Superior temporal gyrus (tissue), 1 donor: Measurements from ENCODE around the gene LTO1.
"Not testable (repeated sequence)": the region's sequence is repeated elsewhere in the genome, so short reads cannot be mapped to it uniquely, and the experiment has no call there.

Source experiments
- DNase-seq: peaks from one replicate; pipeline ENCODE4 v3.0.0-alpha.2; 2016; ENCODE audit errors: extremely low spot score

LTO1 gene

DNA sequence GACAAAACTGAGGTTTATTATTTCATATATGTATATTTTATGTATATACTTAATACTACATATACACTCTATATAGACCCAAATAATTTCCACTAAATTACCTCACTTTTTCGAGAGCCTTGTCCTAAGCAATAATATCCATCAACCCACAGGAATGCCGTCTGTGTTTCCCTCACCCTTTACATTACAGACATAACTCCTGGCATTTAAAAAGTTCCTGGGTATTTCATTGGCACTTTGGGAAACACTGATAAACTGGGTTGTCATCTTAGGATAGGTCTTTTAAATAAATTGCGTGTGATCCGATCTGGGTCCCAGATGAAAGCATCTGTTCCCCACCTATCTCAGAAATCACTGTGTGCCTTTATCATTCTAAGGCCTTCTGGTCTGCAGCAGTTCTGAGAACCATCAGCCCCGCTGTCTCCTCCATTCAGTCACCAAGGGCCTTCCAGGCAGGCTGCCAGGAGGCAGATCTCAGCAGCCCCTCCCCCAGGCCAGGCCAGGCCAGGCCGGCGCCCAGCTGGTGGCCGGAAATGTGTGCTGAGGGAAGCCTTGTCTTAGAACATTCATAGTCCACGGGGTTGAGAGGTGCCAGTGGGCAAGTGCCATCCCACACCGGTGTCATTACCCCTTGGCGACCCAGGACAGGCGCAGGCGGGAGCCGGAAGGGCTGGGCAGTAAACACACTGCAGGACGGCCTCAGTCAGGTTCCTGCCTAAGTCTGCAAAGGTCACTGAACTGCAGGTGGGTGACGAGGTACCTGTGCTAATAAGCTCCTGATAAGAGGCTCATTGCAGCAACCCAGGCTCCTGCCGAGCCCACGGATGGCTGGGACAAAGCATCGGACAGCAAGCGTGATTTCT is 25.4 kb upstream of the LTO1 start:
- DNase-seq = peak; percentile 38

DNA sequence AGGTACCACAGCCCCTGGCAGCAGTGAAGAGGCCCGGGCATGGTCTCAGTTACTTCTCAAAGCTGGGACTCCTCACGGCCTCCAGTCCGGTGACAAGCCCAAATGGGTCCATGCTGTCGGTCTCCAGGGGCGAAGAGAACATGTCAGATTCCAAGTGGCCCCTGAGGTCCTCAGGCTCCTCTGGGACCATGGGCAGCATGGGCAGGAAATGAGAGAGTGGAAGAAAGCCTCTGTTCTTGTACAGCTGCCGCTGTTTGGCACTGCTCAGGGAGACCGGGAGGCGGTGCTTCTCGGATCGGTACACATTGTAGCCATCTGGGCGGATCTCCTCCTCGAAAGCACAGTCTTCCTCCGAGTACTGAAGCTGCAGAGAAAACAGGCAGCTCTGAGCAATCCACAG is 24.1 kb upstream of the LTO1 start:
- DNase-seq = no peak

DNA sequence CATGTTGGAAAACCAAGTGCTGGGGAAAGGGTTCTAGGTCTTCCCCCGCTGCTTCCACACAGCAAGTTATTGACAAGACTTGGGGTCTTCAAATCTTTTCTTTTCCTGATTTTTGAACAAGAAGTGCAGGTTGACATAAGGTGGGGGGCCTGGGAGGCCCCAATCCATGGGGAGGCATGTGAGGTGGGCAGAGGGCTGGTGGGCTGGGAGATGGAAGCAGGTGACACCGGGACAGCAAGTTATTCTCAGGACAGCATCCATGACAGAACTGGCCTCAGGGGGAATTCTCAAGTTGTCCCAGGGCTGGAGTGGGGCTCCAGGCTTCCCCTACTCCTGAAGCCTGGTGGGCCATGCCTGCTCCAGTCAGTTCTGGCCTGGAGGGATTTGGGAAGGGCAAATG is 23.2 kb upstream of the LTO1 start:
- DNase-seq = no peak

DNA sequence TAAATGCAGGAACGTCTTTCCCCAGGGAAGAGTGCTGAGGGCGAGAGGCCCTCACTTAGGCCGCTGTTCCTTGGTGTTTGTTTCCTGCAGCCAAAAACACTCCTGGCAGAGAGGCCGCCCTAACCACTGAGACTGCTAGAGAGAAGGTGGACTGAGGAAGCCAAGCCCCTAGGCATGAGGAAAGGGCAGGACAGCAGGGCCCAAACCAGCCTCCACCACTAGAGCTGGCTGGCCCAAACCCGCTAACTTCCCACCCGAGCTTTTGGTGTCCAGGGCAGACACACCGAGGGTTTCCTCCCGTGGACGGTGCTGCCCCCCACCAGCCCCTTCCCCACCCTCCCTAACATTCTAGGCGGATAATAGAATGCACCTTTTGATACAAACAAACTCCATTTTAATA is 22.7 kb upstream of the LTO1 start:
- no peak for DNase-seq

DNA sequence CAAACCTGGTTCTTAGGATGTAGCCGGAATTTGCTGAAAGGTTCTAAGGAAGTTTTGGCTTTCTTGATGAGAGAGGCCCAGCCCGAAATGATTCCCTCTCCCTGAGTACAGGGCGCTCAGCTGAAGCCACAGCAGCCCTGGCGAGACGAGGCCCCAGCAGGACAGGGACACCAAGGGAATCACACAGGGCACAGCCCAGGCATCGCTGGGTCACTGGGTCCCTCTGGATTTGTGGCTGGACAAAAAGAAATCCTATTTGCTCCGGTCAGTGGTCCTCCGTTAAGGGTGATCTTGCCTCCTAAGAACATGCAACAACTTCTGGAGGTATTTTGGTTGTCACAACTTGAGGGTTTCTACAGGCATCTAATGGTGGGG is 22.3 kb upstream of the LTO1 start:
- no peak for DNase-seq

DNA sequence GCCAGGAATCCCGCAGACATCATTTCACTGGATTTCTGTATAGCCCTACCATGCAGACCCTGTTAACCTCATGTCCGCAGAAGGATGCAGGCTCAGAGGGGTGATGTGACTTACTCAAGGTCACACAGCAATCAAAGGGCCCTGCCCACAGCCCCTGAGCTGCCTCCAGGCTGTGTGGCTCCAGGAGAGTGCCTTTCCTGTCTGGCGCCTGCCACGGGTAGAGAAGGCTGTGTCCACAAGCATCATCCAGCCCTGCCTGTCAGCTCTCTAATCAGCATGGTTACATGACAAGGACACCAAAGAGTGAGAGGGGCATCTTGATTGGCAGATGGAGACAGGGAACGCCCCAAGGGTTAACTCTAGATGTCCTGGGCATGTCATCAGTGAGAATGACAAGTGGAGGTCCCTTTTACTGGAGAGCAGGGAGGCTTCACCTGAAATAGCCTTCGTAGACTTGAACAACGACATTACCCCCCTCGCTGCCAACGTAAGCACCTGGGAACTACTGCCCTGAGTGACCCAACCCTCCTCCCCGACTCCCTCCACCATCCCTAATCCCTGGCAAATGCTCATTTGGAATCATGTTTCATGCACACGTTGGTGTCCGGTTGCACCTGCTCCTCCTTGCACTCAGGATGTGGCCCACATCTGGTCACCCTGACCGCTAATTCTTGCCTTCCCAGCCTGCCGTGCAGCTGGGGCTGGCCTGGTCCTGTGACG is 21.8 kb upstream of the LTO1 start:
- no peak for DNase-seq

DNA sequence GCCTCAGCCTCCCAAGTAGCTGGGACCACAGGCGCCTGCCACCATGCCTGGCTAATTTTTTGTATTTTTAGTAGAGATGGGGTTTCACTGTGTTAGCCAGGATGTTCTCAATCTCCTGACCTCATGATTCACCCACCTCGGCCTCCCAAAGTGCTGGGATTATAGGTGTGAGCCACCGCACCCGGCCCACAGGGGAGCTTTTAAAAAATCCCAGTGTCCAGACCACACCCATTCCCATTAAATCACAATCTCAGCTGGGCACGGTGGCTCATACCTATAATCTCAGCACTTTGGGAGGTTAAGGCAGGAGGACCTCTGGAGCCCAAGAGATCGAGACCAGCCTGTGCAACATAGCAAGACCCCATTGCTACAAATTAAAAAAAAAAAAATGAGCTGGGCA is 20.8 kb upstream of the LTO1 start:
- DNase-seq = not testable (repeated sequence)

DNA sequence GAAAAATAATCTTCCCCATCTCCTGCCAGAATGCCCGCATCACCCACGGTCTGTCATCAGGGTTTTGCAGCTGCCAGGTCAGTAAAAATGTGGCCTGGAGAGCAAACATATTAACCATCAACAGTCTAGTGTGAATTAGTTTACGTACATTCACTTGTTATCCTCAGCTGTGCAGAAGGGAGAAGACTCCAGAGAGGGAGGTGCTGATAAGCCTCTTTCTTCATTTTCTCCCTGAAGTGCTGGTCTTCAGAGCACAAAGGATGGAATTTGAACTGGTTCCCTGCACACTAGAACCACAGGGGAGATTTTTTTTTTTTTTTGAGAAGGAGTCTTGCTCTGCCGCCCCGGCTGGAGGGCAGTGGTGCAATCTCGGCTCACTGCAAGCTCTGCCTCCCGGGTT is 20.4 kb upstream of the LTO1 start:
- DNase-seq = no peak

DNA sequence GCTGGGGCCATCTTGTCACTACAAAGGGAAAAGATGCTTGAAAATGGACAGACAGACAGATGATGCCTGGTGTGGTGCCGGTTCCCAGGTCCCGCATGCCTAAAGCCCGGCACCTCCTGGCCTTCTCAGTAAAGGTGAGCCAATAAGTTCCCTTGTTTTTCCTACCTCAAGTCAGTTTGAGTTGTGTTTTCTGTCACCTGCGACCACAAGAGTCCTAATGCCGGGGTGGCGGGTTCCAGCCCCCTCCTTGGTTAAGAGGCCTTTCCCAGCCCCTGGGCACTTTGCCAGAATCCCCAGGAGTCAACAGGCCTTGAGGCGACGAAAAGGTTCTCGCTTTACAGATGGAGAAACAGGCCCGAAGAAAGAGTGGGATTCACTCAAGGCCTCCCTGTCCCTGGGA is 19.6 kb upstream of the LTO1 start:
- DNase-seq = no peak

DNA sequence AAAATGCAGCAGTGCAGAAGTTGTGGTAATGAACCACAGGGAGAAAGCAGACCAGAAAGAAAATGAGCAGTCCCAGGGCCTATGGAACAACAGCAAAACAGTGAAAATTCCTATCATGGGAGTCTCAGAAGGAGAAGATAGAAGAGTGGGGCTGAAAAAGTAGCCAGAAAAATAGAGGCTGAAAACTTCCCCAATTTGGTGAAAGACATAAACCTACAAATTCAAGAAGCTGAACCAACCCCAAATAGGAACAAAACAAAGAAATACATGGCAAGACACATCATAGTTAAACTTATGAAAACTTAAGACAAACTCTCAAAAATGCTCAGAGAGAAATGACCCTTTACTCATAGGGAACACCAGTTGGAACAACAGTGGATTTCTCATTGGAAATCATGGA is 17.3 kb upstream of the LTO1 start:
- DNase-seq = no peak

DNA sequence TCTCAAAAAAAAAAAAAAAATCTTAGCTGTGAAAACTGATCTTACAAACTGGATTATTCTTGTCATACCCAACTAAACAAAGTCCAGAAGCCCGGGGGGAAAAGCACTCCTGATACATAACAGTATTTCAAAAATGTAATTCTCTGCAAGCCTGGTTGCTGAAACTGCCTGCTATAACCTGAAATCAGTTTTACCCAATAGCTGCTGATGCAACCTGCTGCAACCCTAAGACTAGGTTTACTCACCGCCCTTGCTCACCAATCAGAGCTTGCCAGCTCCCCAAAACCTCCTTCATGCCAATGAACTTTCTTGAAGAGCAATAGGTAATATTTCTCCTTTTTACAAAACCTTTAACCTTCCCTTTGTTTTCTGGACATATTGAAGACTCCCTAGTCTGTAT is 16.3 kb upstream of the LTO1 start:
- no peak for DNase-seq

DNA sequence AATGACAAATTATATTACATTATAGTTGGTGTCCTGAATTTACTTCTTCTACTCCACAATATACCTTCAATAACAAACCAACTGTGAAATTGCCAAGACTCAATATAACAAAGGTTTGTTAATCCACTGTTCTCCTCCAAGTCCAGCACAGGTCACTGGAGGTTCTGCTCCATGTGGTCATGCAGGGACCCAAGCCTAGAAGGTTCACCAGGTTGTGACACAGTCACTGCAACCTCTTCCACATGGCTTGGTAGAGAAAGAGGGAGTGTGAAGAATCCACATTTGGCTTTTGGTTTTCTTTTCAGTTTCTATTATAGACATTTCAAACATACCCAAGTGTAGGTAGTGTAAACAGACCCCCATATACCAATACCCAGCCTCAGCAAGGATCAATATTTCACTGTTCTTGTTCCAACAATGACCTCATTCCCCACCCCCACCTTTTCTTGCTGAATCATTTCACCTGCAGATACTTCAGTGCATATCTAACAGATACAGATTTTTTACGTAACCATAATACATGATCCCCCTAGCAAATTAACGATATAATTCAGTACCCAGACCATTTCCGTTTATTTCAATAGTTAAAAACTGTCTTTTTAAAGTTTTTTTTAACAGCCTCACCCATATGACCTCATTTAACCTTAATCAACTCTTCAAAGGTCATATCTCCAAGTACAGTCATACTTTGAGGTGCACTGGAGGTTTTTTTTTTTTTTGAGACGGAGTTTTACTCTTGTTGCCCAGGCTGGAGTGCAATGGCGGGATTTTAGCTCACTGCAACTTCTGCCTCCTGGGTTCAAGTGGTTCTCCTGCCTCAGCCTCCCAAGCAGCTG is 14.5 kb upstream of the LTO1 start:
- DNase-seq = no peak

DNA sequence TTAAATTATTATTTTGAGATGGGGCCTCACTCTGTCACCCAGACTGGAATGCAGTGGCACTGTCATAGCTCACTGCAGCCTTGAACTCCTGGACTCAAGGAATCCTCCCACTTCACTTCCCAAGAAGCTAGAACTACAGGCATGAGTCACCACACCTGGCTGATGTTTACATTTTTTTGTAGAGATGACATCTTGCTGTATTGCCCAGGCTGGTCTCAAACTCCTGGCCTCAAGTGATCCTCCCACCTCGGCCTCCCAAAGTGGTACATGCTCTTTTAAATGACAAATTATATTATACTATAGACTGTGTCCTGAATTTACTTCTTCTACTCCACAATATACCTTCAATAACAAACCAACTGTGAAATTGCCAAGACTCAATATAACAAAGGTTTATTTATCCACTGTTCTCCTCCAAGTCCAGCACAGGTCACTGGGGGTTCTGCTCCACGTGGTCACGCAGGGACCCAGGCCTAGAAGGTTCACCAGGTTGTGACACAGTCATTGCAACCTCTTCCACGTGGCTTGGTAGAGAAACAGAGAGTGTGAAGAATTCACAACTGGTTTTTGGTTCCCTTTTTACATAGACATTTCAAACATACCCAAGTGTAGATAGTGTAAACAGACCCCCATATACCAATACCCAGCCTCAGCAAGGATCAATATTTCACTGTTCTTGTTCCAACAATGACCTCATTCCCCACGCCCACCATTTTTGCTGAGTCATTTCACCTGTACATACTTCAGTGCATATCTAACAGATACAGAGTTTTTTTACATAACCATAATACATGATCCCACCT is 13.0 kb upstream of the LTO1 start:
- DNase-seq = not testable (repeated sequence)

DNA sequence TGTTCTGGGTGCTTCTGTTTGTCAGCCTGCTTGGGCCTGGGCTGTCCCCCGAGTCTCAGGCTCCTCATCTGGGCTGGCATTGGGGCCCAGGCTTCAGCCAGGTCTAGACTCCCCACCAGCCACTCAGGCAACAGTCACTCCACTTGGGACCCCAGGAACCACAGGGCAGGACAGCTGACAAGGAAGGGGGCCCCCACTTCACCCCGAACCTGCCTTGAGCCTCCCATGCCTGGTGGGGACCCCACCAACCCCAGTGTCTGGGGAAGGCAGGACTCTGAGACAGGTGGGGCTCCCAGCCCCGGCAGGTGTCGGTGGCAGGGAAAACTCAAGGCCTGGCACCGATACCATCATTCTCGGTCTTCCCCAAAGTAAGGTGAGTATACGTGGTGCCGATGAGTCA is 11.7 kb upstream of the LTO1 start:
- DNase-seq = no peak

DNA sequence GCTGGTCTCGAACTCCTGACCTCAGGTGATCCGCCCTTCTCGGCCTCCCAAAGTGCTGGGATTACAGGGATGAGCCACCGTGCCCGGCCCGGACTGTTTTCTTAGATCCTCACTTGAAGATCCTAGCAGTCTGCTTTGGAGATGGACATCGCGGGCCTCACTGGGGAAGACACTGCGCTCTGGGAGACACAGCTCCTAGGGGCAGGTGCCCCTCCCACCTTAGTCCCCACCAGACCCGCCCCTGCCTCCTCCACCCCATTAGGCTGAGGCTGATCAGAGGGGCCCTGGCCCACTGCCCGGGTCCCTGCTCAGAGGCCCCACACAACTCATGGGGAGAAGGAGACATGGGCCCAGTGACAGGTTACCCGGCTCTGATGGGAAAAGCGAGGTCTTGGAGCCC is 11.3 kb upstream of the LTO1 start:
- DNase-seq = no peak

DNA sequence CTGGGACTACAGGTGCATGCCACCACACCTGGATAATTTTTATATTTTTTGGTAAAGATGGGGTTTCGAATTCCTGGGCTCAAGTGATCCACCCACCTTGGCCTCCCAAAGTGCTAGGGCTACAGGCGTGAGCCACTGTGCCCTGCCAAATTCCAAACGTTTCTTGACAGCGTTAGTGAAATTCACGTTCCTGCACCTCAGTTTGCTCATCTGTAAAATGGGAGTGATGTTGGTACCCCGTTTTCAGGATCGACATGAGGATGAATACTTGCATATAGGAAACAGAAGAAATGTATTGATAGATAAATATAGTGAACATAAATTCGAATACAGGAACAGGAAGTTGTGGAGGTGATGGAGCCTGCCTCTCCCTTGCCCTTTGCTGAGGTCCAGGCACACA is 10.2 kb upstream of the LTO1 start:
- no peak for DNase-seq

DNA sequence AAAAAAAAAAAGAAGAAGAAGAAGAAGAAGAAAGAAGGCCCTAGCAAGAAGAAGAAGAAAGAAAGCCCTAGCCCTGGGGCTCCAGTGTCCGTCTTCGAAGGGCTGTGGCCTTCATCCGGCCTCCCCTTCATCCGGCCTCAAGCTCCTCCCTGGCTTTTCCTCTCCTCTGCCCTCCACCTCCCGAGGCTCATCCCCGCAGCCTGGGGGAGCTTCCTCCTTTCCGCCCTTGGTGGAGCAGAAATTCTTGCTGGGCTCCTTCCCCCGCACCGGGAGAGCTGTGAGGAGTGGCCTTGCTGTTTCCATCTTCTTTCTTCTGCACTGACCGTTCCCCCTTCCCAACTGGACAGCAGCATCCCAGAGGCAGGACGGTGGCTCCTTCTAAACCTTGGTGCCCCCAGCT is 9.5 kb upstream of the LTO1 start:
- no peak for DNase-seq

DNA sequence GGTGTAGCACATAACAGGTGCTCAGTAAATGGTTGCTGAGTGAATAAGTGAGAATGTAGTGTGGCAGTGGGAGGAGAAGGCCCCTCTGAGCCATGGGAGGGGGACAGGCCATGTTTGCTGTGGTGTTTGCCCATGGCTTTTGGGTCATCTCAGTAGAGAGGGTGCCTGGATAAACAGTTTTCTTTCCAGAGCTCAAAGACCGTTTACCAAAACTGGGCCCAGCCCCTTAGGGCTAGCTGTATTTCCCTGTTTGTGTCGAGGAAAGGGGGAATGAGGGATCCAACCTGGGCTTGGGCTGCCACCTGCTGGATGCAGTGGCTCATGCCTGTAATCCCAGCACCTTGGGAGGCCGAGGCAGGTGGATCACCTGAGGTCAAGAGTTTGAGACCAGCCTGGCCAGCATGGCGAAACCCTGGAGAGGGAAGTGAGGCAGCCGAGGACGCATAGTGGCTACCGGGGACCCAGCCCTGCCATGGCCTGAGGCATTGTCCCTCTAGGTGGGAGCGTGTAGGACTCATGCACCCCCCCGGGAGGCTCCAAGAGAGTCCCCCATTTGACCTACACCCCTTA is 8.7 kb upstream of the LTO1 start:
- no peak for DNase-seq

DNA sequence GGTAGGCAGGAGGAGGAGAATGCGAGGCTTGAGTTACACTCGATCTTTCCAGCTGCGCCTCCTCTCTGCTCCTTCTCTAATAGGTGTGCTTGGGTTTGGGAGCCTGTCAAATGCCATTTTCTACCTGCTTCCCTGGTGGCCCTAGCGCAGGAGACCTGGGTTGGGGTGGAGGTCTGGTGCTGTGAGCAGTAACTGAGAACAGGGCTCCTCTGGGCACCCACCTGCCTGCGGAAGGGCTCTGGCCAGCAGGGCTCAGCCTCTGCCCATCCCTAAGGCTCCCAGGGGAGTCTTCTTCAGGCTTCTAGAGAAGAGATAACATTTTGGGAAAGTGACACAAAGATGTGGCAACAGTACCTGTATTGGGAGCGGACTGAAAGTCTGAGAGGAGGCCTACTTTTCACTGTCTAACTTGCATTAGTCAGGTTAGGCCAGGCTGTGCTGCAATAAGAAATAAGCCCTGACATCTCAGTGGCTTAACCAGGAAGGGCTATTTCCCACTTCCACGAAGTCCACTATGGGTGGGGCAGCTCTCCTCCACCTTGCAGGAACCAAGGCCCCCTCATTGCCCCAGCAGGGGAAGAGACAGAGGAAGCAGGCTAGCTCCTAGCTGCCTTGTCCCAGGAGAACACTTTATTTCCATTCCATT is 7.7 kb upstream of the LTO1 start:
- DNase-seq = no peak

DNA sequence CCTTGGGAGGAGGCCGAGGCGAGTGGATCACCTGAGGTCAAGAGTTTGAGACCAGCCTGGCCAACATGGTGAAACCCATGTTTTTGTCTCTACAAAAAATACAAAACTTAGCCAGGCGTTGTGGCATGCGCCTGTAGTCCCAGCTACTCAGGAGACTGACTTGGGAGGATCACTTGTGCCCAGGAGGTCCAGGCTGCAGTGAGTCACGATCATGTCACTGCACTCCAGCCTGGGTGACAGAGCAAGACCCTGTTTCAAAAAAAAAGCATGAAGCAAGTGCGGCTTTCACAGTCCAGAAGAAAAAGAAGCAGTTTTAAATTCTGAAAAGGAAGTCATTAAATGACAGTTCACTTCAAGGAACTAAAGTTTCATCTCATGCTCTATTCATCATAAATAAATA is 7.1 kb upstream of the LTO1 start:
- no peak for DNase-seq

DNA sequence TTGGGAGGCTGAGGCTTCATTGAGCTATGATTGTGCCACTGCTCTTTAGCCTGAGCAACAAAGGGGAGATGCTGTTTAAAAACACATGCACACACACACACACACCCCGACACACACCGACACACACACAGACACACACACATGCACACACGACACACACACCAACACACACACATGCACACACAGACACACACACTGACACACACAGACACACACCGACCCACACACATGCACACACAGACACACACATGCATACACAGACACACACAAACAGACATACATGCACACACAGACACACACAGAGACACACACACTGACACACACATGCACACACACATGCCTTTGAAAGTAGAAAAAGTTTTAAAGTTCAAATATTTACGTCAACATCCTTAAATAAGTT is 5.5 kb upstream of the LTO1 start:
- no peak for DNase-seq
